Esophagus (tissue), 2 donors: Measurements from ENCODE around the gene CACNG7. TPM values are rescaled to one million over a fixed set of nuclear protein-coding genes. Genes with fewer than 3 reads are reported as not detected.
"Not testable (repeated sequence)": the region's sequence is repeated elsewhere in the genome, so short reads cannot be mapped to it uniquely, and the experiment has no call there.

Source experiments
- H3K27ac ChIP-seq, 2 donors: one replicate each; pipeline ENCODE4 v1.5.1; 2013; ENCODE audit warnings: low read depth in 2 of 2, mild to moderate bottlenecking in 2 of 2, inconsistent platforms in 1 of 2, low read length in 1 of 2, moderate library complexity in 1 of 2
- H3K27me3 ChIP-seq, 2 donors: one replicate each; pipeline ENCODE4 v1.6.1; 2013; ENCODE audit warnings: low read length in 2 of 2, control low read depth in 1 of 2, mild to moderate bottlenecking in 1 of 2; ENCODE audit not compliant: insufficient read depth in 2 of 2, control insufficient read depth in 1 of 2
- H3K36me3 ChIP-seq, 2 donors: one replicate each; pipeline ENCODE4 v1.6.1; 2013; ENCODE audit warnings: low read length in 1 of 2; ENCODE audit not compliant: control insufficient read depth in 2 of 2, insufficient read depth in 2 of 2
- H3K4me1 ChIP-seq, 2 donors: one replicate each; pipeline ENCODE4 v1.6.1; 2013; ENCODE audit warnings: low read length in 1 of 2; ENCODE audit not compliant: control insufficient read depth in 2 of 2, insufficient read depth in 2 of 2
- H3K4me3 ChIP-seq, 2 donors: one replicate each; pipeline ENCODE4 v1.5.1; 2013; ENCODE audit warnings: low read length in 2 of 2, mild to moderate bottlenecking in 2 of 2, low read depth in 1 of 2, moderate library complexity in 1 of 2
- H3K9me3 ChIP-seq, 2 donors: one replicate each; pipeline ENCODE4 v1.6.1; 2013; ENCODE audit warnings: mild to moderate bottlenecking in 2 of 2, low read depth in 1 of 2, low read length in 1 of 2, moderate library complexity in 1 of 2; ENCODE audit not compliant: control insufficient read depth in 2 of 2, insufficient read depth in 1 of 2
- WGBS, 2 donors: extraction: QIAGEN DNeasy Blood & Tissue Kit; methylation state at CpG; one replicate each; pipeline ENCODE4 v1.1.7; 2013; 5-methylcytosine and 5-hydroxymethylcytosine counted together
- polyA plus RNA-seq, 2 donors: library from polyadenylated mRNA; stranded (reverse); fragments of 200-250 nt; gene quantifications; one replicate each; pipeline ENCODE4 v1.2.3, GENCODE V29; 2013
- donor health status: healthy with polysubstance abuse.
- donor health status: Bipolar disorder and iron deficiency.

Gene CACNG7
- polyA plus RNA-seq, 2 donors, result not detected

DNA sequence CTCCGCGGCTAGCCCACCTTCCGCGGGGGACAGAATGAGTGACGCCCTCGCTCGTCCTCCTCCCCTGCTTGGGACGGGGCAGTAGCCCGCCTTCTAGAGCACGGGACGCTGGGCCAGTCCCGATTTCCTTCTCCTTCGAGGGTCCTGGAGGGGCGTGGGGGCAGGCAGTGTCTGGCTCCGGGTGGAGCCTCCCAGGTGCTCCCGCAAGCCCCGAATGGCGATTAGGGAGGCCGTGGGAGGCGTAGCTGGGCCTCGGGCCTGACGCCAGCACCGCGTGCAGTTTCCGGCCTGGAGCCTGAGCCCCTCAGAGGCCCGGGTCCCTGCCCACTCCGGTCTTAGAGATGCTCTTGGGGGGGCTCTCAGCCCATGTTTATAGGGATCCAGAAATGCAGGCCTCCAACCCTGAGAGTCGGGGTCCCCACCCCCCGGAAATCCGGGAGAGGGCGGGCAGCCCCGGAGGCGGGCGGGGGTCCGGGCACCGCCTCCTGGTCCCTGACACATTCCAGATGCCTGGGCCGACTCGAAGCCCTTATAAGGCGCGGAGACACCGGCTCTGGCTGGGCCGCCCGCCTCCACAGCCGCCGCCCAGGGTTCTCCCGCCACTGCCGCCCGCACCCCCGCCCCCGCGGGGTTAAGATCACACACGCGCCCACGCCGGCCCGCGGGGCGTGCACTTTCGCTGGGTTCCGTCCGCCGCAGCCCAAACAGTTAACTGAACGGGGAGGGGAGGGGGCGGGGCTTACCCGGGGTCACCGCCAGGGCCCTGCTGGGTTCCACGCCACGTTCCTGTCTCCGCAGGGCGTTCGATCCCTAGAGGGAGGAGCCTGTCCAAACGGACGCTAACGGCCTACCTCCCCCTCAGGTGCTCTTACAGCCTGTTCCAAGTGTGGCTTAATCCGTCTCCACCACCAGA lies 39.9 kb upstream of the CACNG7 start:
- H3K4me3 ChIP-seq, result peak overlapping the region; percentile 57 to 66
- 0 to 1% methylated on average over 51 to 75 of the region's 75 CpGs for WGBS, 2 donors
- H3K27ac ChIP-seq, result peak overlapping the region; percentile 79 to 89
- H3K27me3 ChIP-seq, result no peaks in the 10 kb centered on the region
- peaks cover 0 to 6% of the 10 kb centered on the region in 2 donors for H3K36me3 ChIP-seq
- H3K4me1 ChIP-seq, result peaks cover 0 to 5% of the 10 kb centered on the region in 2 donors
- no peaks in the 10 kb centered on the region for H3K9me3 ChIP-seq

DNA sequence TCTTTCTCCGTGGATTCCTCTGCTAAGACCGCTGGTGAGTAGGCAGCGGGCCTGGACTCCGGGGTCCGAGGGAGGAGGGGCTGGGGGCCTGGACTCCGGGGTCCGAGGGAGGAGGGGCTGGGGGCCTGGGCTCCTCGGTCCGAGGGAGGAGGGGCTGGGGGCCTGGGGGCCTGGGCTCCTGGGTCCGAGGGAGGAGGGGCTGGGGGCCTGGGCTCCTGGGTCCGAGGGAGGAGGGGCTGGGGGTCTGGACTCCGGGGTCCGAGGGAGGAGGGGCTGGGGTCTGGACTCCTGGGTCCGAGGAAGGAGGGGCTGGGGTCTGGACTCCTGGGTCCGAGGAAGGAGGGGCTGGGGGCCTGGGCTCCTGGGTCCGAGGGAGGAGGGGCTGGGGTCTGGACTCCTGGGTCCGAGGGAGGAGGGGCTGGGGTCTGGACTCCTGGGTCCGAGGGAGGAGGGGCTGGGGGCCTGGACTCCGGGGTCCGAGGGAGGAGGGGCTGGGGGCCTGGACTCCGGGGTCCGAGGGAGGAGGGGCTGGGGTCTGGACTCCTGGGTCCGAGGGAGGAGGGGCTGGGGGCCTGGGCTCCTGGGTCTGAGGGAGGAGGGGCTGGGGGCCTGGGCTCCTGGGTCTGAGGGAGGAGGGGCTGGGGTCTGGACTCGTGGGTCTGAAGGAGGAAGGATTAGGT lies 39.1 kb upstream of the CACNG7 start:
- WGBS, 2 donors, result 4 to 5% methylated on average over 22 to 24 of the region's 24 CpGs
- not testable (repeated sequence) for H3K27me3 ChIP-seq, H3K4me1 ChIP-seq, H3K36me3 ChIP-seq, H3K9me3 ChIP-seq
- peak overlapping the region; percentile 57 to 66 for H3K4me3 ChIP-seq
- H3K27ac ChIP-seq, result peak overlapping the region; percentile 20 to 89

DNA sequence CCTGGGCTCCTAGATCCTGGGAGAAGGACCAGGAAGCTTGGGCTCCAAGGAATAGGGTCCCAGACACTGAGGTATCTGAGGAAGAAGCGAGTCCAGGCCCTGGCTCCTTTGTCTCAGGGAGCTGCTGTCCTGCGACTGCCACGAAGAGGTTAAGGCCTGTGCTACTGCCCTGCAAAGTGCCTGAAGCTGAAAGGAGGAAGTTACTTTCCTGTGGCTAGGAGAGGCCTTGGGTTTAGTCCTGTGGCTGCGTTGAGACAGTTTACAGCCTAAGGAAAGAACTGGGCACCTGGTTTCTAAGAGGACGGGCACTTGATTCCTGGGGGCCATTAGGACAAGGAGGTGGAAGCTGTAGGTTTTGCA lies 38.6 kb upstream of the CACNG7 start:
- H3K9me3 ChIP-seq, result no peaks in the 10 kb centered on the region
- H3K4me3 ChIP-seq, result no peak overlapping the region
- H3K4me1 ChIP-seq, result peaks cover 0 to 5% of the 10 kb centered on the region in 2 donors
- H3K27me3 ChIP-seq, result no peaks in the 10 kb centered on the region
- H3K27ac ChIP-seq, result peak overlapping the region; percentile 21 to 43
- peaks cover 0 to 7% of the 10 kb centered on the region in 2 donors for H3K36me3 ChIP-seq
- WGBS, 2 donors, result 38 to 53% methylated on average over 5 of the region's 5 CpGs

DNA sequence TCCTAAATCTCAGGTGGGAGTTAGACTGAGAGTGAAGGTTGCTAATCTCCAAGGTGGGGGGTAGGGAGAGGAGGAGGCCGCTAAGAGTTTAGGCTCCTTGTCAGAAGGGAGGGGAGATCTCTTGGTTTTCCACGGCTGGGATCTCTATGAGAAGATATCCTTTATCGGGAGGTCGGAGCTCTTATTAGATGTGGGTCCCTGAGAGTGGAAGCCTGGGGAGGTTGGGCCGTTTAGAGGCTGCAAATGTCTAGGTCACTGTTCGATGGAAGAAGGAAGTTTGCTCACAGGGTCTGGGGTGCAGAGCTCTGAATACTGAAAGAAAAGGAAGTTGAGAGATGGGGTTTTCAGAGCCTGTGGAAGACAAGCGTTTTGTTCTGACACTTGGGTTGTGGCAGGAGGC lies 37.6 kb upstream of the CACNG7 start:
- Histone ChIP-seq H3K27me3 (no peaks in the 10 kb centered on the region), H3K36me3 (peaks cover 0 to 7% of the 10 kb centered on the region in 2 donors), H3K4me3 (no peak overlapping the region), H3K27ac (no peak overlapping the region), H3K4me1 (peaks cover 0 to 5% of the 10 kb centered on the region in 2 donors), H3K9me3 (no peaks in the 10 kb centered on the region)
- 49 to 53% methylated on average over 7 of the region's 7 CpGs for WGBS, 2 donors

DNA sequence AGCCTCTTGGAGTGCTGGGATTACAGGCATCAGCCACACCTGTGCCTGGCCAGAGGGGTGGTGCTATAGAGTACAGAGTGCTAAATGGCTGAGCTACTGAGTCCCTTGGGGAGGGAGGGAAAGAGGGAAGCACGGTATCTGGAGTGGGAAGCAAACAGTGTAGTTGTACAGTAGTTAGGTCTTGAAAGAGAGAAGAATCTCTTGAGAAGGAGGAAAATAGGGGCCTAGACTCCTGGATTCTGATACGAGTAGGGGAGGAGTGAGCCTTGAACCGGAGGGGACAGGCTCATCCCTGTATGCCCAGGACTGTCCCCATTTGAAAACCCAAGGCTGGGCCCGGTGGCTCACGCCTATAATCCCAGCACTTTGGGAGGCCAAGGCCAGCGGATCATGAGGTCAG lies 36.3 kb upstream of the CACNG7 start:
- peaks cover 0 to 7% of the 10 kb centered on the region in 2 donors for H3K36me3 ChIP-seq
- no peak overlapping the region for H3K27ac ChIP-seq
- no peak overlapping the region for H3K4me3 ChIP-seq
- H3K4me1 ChIP-seq, result no peaks in the 10 kb centered on the region
- WGBS, 2 donors, result 72 to 74% methylated on average over 6 of the region's 6 CpGs
- H3K9me3 ChIP-seq, result no peaks in the 10 kb centered on the region
- no peaks in the 10 kb centered on the region for H3K27me3 ChIP-seq

DNA sequence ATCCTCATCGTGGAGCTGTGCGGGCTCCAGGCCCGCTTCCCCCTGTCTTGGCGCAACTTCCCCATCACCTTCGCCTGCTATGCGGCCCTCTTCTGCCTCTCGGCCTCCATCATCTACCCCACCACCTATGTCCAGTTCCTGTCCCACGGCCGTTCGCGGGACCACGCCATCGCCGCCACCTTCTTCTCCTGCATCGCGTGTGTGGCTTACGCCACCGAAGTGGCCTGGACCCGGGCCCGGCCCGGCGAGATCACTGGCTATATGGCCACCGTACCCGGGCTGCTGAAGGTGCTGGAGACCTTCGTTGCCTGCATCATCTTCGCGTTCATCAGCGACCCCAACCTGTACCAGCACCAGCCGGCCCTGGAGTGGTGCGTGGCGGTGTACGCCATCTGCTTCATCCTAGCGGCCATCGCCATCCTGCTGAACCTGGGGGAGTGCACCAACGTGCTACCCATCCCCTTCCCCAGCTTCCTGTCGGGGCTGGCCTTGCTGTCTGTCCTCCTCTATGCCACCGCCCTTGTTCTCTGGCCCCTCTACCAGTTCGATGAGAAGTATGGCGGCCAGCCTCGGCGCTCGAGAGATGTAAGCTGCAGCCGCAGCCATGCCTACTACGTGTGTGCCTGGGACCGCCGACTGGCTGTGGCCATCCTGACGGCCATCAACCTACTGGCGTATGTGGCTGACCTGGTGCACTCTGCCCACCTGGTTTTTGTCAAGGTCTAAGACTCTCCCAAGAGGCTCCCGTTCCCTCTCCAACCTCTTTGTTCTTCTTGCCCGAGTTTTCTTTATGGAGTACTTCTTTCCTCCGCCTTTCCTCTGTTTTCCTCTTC lies 35.1 kb upstream of the CACNG7 start:
- H3K4me3 ChIP-seq, result no peak overlapping the region
- WGBS, 2 donors, result 90 to 92% methylated on average over 51 of the region's 51 CpGs
- H3K27ac ChIP-seq, result no peak overlapping the region
- peaks cover 0 to 7% of the 10 kb centered on the region in 2 donors for H3K36me3 ChIP-seq
- H3K27me3 ChIP-seq, result no peaks in the 10 kb centered on the region
- peaks cover 0 to 3% of the 10 kb centered on the region in 2 donors for H3K4me1 ChIP-seq
- H3K9me3 ChIP-seq, result no peaks in the 10 kb centered on the region

DNA sequence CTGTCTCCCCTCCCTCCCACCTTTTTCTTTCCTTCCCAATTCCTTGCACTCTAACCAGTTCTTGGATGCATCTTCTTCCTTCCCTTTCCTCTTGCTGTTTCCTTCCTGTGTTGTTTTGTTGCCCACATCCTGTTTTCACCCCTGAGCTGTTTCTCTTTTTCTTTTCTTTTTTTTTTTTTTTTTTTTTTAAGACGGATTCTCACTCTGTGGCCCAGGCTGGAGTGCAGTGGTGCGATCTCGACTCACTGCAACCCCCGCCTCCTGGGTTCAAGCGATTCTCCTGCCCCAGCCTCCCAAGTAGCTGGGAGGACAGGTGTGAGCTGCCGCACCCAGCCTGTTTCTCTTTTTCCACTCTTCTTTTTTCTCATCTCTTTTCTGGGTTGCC lies 34.5 kb upstream of the CACNG7 start:
- no peaks in the 10 kb centered on the region for H3K9me3 ChIP-seq
- no peaks in the 10 kb centered on the region for H3K27me3 ChIP-seq
- peaks cover 0 to 4% of the 10 kb centered on the region in 2 donors for H3K4me1 ChIP-seq
- 70 to 72% methylated on average over 4 to 6 of the region's 6 CpGs for WGBS, 2 donors
- H3K36me3 ChIP-seq, result peaks cover 0 to 7% of the 10 kb centered on the region in 2 donors
- no peak overlapping the region for H3K4me3 ChIP-seq
- no peak overlapping the region for H3K27ac ChIP-seq

DNA sequence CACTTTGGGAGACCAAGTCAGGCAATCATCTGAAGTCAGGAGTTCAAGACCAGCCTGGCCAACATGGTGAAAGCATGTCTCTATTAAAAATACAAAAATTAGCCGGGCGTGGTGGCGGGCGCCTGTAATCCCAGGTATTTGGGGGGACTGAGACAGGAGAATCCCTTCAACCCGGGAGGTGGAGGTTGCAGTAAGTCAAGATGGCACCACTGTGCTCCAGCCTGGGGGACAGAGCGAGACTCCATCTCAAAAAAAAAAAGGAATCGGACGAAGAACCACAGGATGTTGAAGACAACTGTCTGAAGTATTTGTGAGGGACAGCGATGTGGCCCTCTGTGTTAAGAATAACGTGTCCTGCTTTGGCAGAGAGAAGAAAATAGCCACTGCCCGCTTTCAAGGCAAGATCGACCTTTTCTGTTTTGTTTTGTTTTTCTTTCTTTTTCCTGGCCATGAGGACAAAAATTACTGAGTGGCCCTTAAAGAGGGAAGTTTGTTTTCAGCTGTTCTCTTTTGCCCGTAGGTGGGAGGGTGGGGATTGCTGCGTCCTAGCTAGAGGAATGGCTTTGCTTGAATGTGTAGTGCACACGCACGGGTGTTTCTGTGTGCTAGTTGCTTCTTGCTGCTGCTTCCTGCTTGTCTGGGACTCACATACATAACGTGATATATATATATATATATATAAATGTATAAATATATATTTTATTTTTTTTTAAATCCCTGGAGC lies 33.3 kb upstream of the CACNG7 start:
- Histone ChIP-seq H3K4me3 (no peak overlapping the region), H3K4me1 (peaks cover 0 to 4% of the 10 kb centered on the region in 2 donors), H3K9me3 (no peaks in the 10 kb centered on the region), H3K27ac (no peak overlapping the region), H3K36me3 (peaks cover 0 to 7% of the 10 kb centered on the region in 2 donors), H3K27me3 (no peaks in the 10 kb centered on the region)
- WGBS, 2 donors, result 84 to 85% methylated on average over 17 of the region's 17 CpGs
